ENCODE data around the gene HEMGN. TPM values are rescaled to one million over a fixed set of nuclear protein-coding genes. Genes with fewer than 3 reads are reported as not detected.

The HEMGN gene
- total and polyA plus RNA-seq, 10 of the 15 experiments (the other 5 are each of a cell fraction or from before 2014, with no cell fraction given) = 0.03 to 0.28 (median 0.09) TPM; not detected in 4

- TF ChIP-seq ZNF687 (IDR thresholded peaks at IDR 0.05) = peak; percentile 80
- no peak for TF ChIP-seq CHD4 (IDR thresholded peaks at IDR 0.05)
- TF ChIP-seq PRDM15 (CRISPR knock-in tag; IDR thresholded peaks at IDR 0.05) = no peak
- no peak for TF ChIP-seq ZZZ3 (IDR thresholded peaks at IDR 0.05; ENCODE audit: control insufficient read depth, insufficient read length, low read depth)
- no peak; the same call in 1 of the 2 replicates for TF ChIP-seq NR2F1 (conservative IDR thresholded peaks at IDR 0.05)
- TF ChIP-seq FOXK2 (IDR thresholded peaks at IDR 0.05) = no peak
- TF ChIP-seq MXI1 (IDR thresholded peaks at IDR 0.05; ENCODE audit: low read depth, low read length) = peak; percentile 57; the same call in 1 of the 2 replicates
- no peak for TF ChIP-seq RELA (IDR thresholded peaks at IDR 0.05; ENCODE audit: borderline replicate concordance, partially characterized antibody)
- TF ChIP-seq CREM (IDR thresholded peaks at IDR 0.05; ENCODE audit: low read depth) = peak; percentile 56
- TF ChIP-seq JUND (IDR thresholded peaks at IDR 0.05; ENCODE audit: low read depth, low read length) = no peak
- TF ChIP-seq NBN (IDR thresholded peaks at IDR 0.05) = 0 out of 2 replicates have a peak, but pooled peaks have one; percentile 56
- no peak for TF ChIP-seq RBBP5 (conservative IDR thresholded peaks at IDR 0.05)
- no peak for TF ChIP-seq ZBTB4 (CRISPR knock-in tag; IDR thresholded peaks at IDR 0.05)
Measured at GRCh38 chr9:97982683-97983588, 45.0 kb upstream of the HEMGN start, which contains the start of gene ANP32B (continued).

All from GM12878 (cell line).